ENCODE results near the gene WNT10A. TPM values are rescaled to one million over a fixed set of nuclear protein-coding genes. Genes with fewer than 3 reads are reported as not detected.

Gene WNT10A
- total RNA-seq, 1 donor = not detected

GRCh38 chr2:218877891-218878290 lies 2.8 kb upstream of the WNT10A start:
- TF ChIP-seq CTCF (IDR thresholded peaks at IDR 0.05; ENCODE audit: insufficient read depth, low read depth, low read length) = no peak
- no peak overlapping the region for H3K4me3 ChIP-seq (ENCODE audit: low read depth, low read length)
- DNase-seq (ENCODE audit: low read depth) = no peak

DNA sequence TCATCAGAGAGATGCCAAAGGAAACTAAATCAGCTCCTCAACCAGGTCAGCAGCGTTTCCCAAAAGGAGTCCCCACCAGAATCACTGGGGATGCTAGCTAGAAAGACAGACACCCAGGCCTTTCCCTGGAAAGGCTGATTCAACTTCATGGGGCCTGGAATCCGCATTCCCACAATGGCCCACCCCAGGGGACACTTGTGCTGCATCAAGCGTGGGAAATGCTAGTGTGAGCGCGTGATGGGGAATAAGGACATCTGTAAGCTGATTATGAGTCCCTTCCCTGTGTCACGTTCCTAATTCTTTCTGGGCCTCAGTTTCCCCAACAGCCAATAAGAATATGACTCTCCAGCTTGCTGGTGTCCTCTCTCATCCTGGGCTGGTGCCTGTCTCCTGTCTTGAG lies 2.2 kb upstream of the WNT10A start:
- DNase-seq (ENCODE audit: low read depth) = no peak
- no peak for TF ChIP-seq CTCF (IDR thresholded peaks at IDR 0.05; ENCODE audit: insufficient read depth, low read depth, low read length)
- H3K4me3 ChIP-seq (ENCODE audit: low read depth, low read length) = no peak overlapping the region

DNA sequence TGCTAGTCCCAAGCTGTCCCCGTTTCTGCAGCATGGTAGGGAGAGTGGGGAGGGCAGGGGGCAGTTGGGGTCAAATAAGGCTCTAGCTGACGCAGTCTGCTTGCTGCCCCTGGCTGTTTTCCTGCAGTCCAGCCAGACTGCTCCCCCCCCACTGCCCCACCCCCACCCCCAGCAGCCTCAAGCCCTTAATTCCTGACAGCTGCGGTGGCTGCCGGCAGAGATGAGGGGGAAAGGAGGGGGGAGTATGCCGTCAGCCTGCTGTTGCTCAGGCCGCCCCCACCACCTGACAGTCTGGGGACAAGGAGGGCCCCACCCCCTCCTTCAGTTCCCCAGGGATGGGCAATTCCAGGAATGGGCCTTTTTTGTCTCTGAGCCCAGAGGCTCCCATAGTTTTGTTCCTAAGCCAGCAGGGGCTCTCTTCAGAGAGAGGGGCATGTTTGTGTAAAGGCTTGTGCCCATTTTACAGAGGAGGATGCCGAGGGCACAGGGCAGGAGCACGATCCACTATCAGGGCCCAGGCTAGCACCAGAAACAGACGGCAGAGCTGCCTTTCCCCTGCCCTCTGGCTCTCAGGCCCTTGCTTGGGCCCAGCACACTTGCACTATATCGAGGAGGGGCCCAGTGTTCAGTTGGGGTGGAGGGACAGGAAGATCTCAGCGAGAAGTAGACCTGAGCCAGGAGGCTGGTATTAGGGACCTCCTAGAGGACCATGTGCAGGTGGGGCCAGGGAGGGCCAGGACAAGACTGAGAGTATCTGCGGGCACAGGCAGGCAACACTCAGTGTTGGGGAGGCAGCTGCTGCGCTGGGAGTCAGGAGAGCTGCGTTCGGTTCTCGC lies 1.5 kb upstream of the WNT10A start:
- no peak overlapping the region for H3K4me3 ChIP-seq (ENCODE audit: low read depth, low read length)
- TF ChIP-seq CTCF (IDR thresholded peaks at IDR 0.05; ENCODE audit: insufficient read depth, low read depth, low read length) = no peak
- DNase-seq (ENCODE audit: low read depth) = no peak

- TF ChIP-seq CTCF (IDR thresholded peaks at IDR 0.05; ENCODE audit: insufficient read depth, low read depth, low read length) = no peak
- no peak for DNase-seq (ENCODE audit: low read depth)
Observed at GRCh38 chr2:218879776-218880101, 913 bp upstream of the WNT10A start.

GRCh38 chr2:218880859-218881594 lies 375 bp downstream of the WNT10A start:
- H3K4me3 ChIP-seq (ENCODE audit: low read depth, low read length) = no peak overlapping the region
- no peak for TF ChIP-seq CTCF (IDR thresholded peaks at IDR 0.05; ENCODE audit: insufficient read depth, low read depth, low read length)
- no peak for DNase-seq (ENCODE audit: low read depth)

More at GRCh38 chr2:218879776-218880101, 913 bp upstream of the WNT10A start:
- H3K4me3 ChIP-seq (ENCODE audit: low read depth, low read length) = no peak overlapping the region

DNA sequence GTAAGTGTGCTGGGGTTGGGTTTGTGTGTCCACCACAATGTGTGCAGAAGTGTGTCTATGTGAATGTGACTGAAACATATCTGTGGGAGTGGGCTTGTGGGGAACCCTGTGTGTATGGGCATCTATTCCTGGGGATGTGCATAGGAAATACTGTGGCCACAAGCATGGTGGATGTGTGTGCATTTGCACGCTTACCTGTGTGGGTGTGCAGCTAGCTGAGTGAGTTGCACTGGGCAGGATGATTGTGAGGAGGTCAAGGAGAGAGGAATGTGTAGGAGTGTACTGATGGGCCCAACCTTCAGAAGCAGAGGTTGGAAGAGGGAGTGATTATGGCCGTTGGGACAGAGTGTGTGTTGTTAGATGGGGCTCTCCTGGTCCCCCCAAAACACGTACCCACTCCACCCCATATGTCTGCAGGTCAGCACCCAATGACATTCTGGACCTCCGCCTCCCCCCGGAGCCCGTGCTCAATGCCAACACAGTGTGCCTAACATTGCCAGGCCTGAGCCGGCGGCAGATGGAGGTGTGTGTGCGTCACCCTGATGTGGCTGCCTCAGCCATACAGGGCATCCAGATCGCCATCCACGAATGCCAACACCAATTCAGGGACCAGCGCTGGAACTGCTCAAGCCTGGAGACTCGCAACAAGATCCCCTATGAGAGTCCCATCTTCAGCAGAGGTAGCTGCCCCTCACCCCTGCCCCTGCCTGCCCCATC lies 1.2 kb downstream of the WNT10A start:
- DNase-seq (ENCODE audit: low read depth) = no peak
- TF ChIP-seq CTCF (IDR thresholded peaks at IDR 0.05; ENCODE audit: insufficient read depth, low read depth, low read length) = no peak
- H3K4me3 ChIP-seq (ENCODE audit: low read depth, low read length) = no peak overlapping the region

Data from fibroblast of villous mesenchyme (primary cell).